ENCODE data around the gene FGF11. TPM values are rescaled to one million over a fixed set of nuclear protein-coding genes. Genes with fewer than 3 reads are reported as not detected.

The FGF11 gene
- total and polyA plus RNA-seq, 2 of the 13 experiments (the other 11 are each of a cell fraction or from before 2014, with no cell fraction given) = 0.20 to 7.6 TPM

- TF ChIP-seq RERE (CRISPR knock-in tag; IDR thresholded peaks at IDR 0.05; ENCODE audit: low read depth) = no peak
- no peak for TF ChIP-seq MXD1 (CRISPR knock-in tag; IDR thresholded peaks at IDR 0.05)
- TF ChIP-seq ZBTB25 (CRISPR knock-in tag; IDR thresholded peaks at IDR 0.05) = no peak
- TF ChIP-seq KLF13 (CRISPR knock-in tag; IDR thresholded peaks at IDR 0.05) = no peak
- no peak for TF ChIP-seq ZNF501 (CRISPR knock-in tag; IDR thresholded peaks at IDR 0.05)
- TF ChIP-seq TEAD2 (CRISPR knock-in tag; IDR thresholded peaks at IDR 0.05) = no peak
- no peak for TF ChIP-seq PAF1 (CRISPR knock-in tag; IDR thresholded peaks at IDR 0.05)
- no peak for TF ChIP-seq GPBP1L1 (CRISPR knock-in tag; IDR thresholded peaks at IDR 0.05)
- no peak for TF ChIP-seq KLF15 (CRISPR knock-in tag; IDR thresholded peaks at IDR 0.05; ENCODE audit: borderline replicate concordance)
- TF ChIP-seq ZZZ3 (CRISPR knock-in tag; IDR thresholded peaks at IDR 0.05; ENCODE audit: borderline replicate concordance) = no peak
- TF ChIP-seq ZNF562 (CRISPR knock-in tag; IDR thresholded peaks at IDR 0.05; ENCODE audit: borderline replicate concordance) = no peak
Measured at GRCh38 chr17:7441266-7441665, 2.0 kb downstream of the FGF11 start (continued).

All from HepG2 (cell line).